KMS-11 (cell line): ENCODE measurements around the gene C4BPA.

Experiments
- H2AFZ ChIP-seq: fragments of 200-600 bp; sonication (generic); 2 replicates; pipeline ENCODE4 v1.6.1; 2016; ENCODE audit warnings: antibody characterized with exemption, mixed run types, low read depth
- H3K27ac ChIP-seq: fragments of 200-600 bp; sonication (generic); 2 replicates; pipeline ENCODE4 v1.6.1; 2016; ENCODE audit warnings: mild to moderate bottlenecking, mixed run types
- H3K27me3 ChIP-seq: fragments of 200-600 bp; sonication (generic); 2 replicates; pipeline ENCODE4 v1.6.1; 2017; ENCODE audit warnings: mild to moderate bottlenecking, low read depth, mixed run types, moderate library complexity; ENCODE audit not compliant: insufficient read depth
- H3K36me3 ChIP-seq: fragments of 200-600 bp; sonication (generic); 2 replicates; pipeline ENCODE4 v1.6.1; 2017; ENCODE audit warnings: mild to moderate bottlenecking, mixed run types; ENCODE audit not compliant: insufficient read depth
- H3K4me1 ChIP-seq: fragments of 200-600 bp; sonication (generic); 2 replicates; pipeline ENCODE4 v1.6.1; 2016; ENCODE audit warnings: mild to moderate bottlenecking, low read depth, mixed run types; ENCODE audit not compliant: poor library complexity, severe bottlenecking
- H3K4me2 ChIP-seq: fragments of 200-600 bp; sonication (generic); 2 replicates; pipeline ENCODE4 v1.7.0; 2016; ENCODE audit warnings: mild to moderate bottlenecking, mixed run types
- H3K4me3 ChIP-seq: fragments of 200-600 bp; sonication (generic); IDR thresholded peaks from 2 replicates; pipeline ENCODE4 v1.6.1; 2017; ENCODE audit warnings: low read depth, low read length, mixed read lengths; ENCODE audit not compliant: insufficient read depth
- H3K79me2 ChIP-seq: fragments of 200-600 bp; sonication (generic); 2 replicates; pipeline ENCODE4 v1.6.1; 2016; ENCODE audit warnings: low read depth, mixed run types; ENCODE audit not compliant: insufficient read depth
- H3K9ac ChIP-seq: fragments of 200-600 bp; sonication (generic); 2 replicates; pipeline ENCODE4 v1.6.1; 2016; ENCODE audit warnings: mild to moderate bottlenecking, mixed run types
- H4K20me1 ChIP-seq: fragments of 200-600 bp; sonication (generic); 2 replicates; pipeline ENCODE4 v1.6.1; 2016; ENCODE audit warnings: mild to moderate bottlenecking, mixed run types; ENCODE audit not compliant: insufficient read depth
- TF ChIP-seq, protein P1 (sequence below): fragments of 200-600 bp; sonication (generic); conservative IDR thresholded peaks from 2 replicates; pipeline ENCODE4 v1.6.1; 2017; ENCODE audit warnings: low read depth, mild to moderate bottlenecking, antibody characterized with exemption, low read length, moderate library complexity, mixed read lengths

The C4BPA gene

DNA sequence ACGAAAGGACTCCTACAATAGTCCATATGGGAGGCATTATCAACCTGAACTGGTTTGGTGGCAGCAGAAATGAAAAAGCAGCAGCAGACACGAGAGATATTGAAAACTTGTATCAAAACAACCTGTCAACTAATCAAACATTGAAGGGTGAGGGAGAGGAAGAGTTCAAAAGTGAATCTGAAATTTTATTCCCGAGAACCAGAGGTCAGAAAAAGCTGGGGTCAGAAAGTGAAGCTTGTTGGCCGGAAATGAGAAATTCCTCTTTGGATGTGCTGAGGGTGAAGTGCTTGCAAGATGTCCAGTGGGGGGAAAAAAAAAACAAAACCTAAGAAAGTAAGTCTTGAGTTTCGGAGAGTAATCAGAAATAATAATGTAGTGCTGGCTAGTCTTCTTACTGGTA is 1.9 kb upstream of the C4BPA start:
- Histone ChIP-seq H4K20me1 (no peaks in the 10 kb centered on the region), H3K79me2 (no peaks in the 10 kb centered on the region), H3K4me2 (no peak overlapping the region), H3K9ac (no peak overlapping the region), H3K4me1 (peaks cover 6% of the 10 kb centered on the region), H3K36me3 (no peaks in the 10 kb centered on the region), H3K27ac (no peak overlapping the region), H3K27me3 (no peaks in the 10 kb centered on the region), H2AFZ (no peak overlapping the region), H3K4me3 (no peak overlapping the region)
- TF ChIP-seq, protein P1, sequence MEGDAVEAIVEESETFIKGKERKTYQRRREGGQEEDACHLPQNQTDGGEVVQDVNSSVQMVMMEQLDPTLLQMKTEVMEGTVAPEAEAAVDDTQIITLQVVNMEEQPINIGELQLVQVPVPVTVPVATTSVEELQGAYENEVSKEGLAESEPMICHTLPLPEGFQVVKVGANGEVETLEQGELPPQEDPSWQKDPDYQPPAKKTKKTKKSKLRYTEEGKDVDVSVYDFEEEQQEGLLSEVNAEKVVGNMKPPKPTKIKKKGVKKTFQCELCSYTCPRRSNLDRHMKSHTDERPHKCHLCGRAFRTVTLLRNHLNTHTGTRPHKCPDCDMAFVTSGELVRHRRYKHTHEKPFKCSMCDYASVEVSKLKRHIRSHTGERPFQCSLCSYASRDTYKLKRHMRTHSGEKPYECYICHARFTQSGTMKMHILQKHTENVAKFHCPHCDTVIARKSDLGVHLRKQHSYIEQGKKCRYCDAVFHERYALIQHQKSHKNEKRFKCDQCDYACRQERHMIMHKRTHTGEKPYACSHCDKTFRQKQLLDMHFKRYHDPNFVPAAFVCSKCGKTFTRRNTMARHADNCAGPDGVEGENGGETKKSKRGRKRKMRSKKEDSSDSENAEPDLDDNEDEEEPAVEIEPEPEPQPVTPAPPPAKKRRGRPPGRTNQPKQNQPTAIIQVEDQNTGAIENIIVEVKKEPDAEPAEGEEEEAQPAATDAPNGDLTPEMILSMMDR = no peak

DNA sequence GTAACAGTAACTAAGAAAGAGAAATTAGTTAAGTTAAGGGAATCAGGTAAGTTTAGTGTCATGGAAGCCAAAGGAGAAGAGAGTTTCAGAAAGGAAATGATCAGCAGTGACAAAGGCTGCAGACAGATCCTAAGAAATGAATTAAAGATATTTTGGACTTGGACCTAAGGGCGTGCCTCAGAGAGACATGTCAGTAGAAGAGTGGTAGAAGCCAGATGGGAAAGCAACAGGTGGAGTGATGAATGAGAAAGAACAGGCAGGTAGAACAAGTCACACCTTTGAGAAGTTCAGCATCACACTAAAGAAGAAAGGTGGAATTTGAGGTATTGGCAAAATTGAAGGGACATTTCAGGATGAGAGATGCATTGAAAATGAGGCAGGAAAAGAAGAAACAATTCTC is 1.4 kb upstream of the C4BPA start:
- Histone ChIP-seq H3K9ac (no peak overlapping the region), H2AFZ (no peak overlapping the region), H3K4me3 (no peak overlapping the region), H3K4me2 (no peak overlapping the region), H3K27ac (no peak overlapping the region), H4K20me1 (no peaks in the 10 kb centered on the region), H3K4me1 (peaks cover 1% of the 10 kb centered on the region), H3K27me3 (no peaks in the 10 kb centered on the region), H3K36me3 (no peaks in the 10 kb centered on the region), H3K79me2 (no peaks in the 10 kb centered on the region)
- TF ChIP-seq, protein P1 = no peak

DNA sequence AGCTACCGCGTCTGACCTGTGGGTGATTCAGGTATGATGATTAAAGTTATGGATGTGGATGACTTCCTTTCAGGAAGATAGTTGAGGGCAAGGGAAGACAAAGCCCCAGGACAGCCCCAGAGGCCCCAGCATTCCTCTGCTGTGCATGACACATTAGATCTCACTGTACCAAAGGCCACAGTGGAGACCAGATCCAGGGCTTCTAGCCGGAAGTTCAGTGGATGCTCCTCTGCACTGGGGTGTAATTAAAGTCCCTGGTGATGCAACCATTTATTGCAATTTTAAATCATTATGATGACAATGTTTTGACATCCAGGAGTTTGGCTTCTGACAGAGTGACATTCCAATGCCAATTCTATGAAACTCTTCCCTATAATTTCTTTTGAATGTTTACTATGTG is 5.0 kb downstream of the C4BPA start:
- Histone ChIP-seq H3K9ac (no peak overlapping the region), H3K27ac (no peak overlapping the region), H3K27me3 (no peaks in the 10 kb centered on the region), H3K79me2 (no peaks in the 10 kb centered on the region), H3K4me3 (no peak overlapping the region), H3K4me2 (no peak overlapping the region), H3K36me3 (no peaks in the 10 kb centered on the region), H2AFZ (no peak overlapping the region), H3K4me1 (no peaks in the 10 kb centered on the region), H4K20me1 (no peaks in the 10 kb centered on the region)
- TF ChIP-seq, protein P1 = no peak

DNA sequence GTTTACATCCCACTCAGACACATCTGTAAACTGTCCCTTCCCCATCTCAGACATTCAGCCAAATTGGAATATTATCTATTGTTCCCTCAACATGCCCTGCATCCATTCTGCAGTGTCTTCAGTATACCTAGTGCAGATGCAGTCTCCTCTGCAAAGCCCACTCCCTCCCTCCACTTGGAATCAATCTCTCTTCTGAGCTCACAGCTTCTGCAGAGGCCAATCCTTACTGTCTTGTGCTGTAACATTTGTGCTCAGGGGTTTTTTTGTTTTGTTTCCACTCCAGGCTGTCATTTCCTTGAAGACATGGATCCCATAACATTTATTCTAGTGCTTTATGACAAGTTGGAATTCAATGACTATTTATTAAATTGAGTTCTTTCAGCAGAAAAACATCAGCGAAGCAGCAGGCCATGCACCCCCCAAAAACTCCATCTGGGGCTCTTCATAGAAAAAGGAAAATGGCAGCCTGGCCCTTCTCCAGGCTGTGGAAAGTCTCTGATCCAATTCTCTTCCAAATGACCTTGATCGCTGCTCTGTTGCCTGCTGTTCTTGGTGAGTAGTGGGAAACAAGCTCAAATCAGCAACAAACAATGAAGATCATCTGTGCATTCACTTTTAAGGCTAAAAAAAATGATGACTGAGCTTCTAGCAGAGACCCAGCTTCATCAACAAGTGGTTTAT is 8.7 kb downstream of the C4BPA start:
- no peaks in the 10 kb centered on the region for H3K4me1 ChIP-seq
- TF ChIP-seq, protein P1 = no peak
- no peak overlapping the region for H3K27ac ChIP-seq
- no peak overlapping the region for H3K4me2 ChIP-seq
- H3K9ac ChIP-seq = no peak overlapping the region
- no peaks in the 10 kb centered on the region for H3K36me3 ChIP-seq
- H2AFZ ChIP-seq = no peak overlapping the region
- no peaks in the 10 kb centered on the region for H3K27me3 ChIP-seq
- no peaks in the 10 kb centered on the region for H4K20me1 ChIP-seq
- H3K4me3 ChIP-seq = no peak overlapping the region
- H3K79me2 ChIP-seq = no peaks in the 10 kb centered on the region
